NCI-H69 (cell line): ENCODE results near the gene FASTKD1.
"Not testable (repeated sequence)": the region's sequence is repeated elsewhere in the genome, so short reads cannot be mapped to it uniquely, and the experiment has no call there.

Experiments used
- DNase-seq: peaks from one replicate; lab custom pipeline; 2025; lab: John Stamatoyannopoulos, UW

FASTKD1 gene

GRCh38 chr2:169571571-169571970 is 2.1 kb downstream of the FASTKD1 start:
- peak; percentile 17 for DNase-seq

GRCh38 chr2:169570752-169571151 is 2.9 kb downstream of the FASTKD1 start:
- DNase-seq, result not testable (repeated sequence)

GRCh38 chr2:169569948-169570347 is 3.7 kb downstream of the FASTKD1 start:
- DNase-seq, result no peak

GRCh38 chr2:169565686-169566085 is 8.0 kb downstream of the FASTKD1 start:
- no peak for DNase-seq

GRCh38 chr2:169562519-169562918 is 11.1 kb downstream of the FASTKD1 start:
- peak; percentile 20 for DNase-seq

- DNase-seq, result not testable (repeated sequence)
Measured at GRCh38 chr2:169562084-169562483, 11.6 kb downstream of the FASTKD1 start.

GRCh38 chr2:169561364-169561763 is 12.3 kb downstream of the FASTKD1 start:
- DNase-seq, result peak; percentile 1

GRCh38 chr2:169546756-169547155 is 26.9 kb downstream of the FASTKD1 start:
- DNase-seq, result no peak

- no peak for DNase-seq
Measured at GRCh38 chr2:169542433-169542832, 31.2 kb downstream of the FASTKD1 start.

- no peak for DNase-seq
Measured at GRCh38 chr2:169540146-169540545, 33.5 kb downstream of the FASTKD1 start.

- not testable (repeated sequence) for DNase-seq
Measured at GRCh38 chr2:169539460-169539859, 34.2 kb downstream of the FASTKD1 start.

GRCh38 chr2:169528271-169528701 is 45.4 kb downstream of the FASTKD1 start:
- peak; percentile 55 for DNase-seq

GRCh38 chr2:169526451-169526850 is 47.2 kb downstream of the FASTKD1 start:
- peak; percentile 3 for DNase-seq

GRCh38 chr2:169525434-169525833 is 48.2 kb downstream of the FASTKD1 start:
- DNase-seq, result no peak

- DNase-seq, result no peak
Measured at GRCh38 chr2:169523681-169524080, 50.0 kb downstream of the FASTKD1 start.

GRCh38 chr2:169520896-169521295 is 52.8 kb downstream of the FASTKD1 start:
- no peak for DNase-seq

GRCh38 chr2:169516488-169516995 is 57.1 kb downstream of the FASTKD1 start:
- not testable (repeated sequence) for DNase-seq

GRCh38 chr2:169514758-169515157 is 58.9 kb downstream of the FASTKD1 start:
- not testable (repeated sequence) for DNase-seq

- peak; percentile 24 for DNase-seq
Measured at GRCh38 chr2:169513926-169514325, 59.7 kb downstream of the FASTKD1 start.

- peak; percentile 4 for DNase-seq
Measured at GRCh38 chr2:169513094-169513493, 60.6 kb downstream of the FASTKD1 start.

- peak; percentile 40 for DNase-seq
Measured at GRCh38 chr2:169512525-169512924, 61.1 kb downstream of the FASTKD1 start.

GRCh38 chr2:169511818-169512217 is 61.8 kb downstream of the FASTKD1 start:
- DNase-seq, result peak; percentile 3

GRCh38 chr2:169510496-169510895 is 63.2 kb downstream of the FASTKD1 start:
- DNase-seq, result peak; percentile 45

GRCh38 chr2:169509955-169510354 is 63.7 kb downstream of the FASTKD1 start:
- no peak for DNase-seq
